AG10803 (cell line): Measurements from ENCODE around the gene ATOSB.
"Not testable (repeated sequence)": the region's sequence is repeated elsewhere in the genome, so short reads cannot be mapped to it uniquely, and the experiment has no call there.

Source experiments
- DNase-seq: peaks from one replicate; pipeline ENCODE4 v3.0.0; 2010; ENCODE audit warnings: low read depth
- H3K4me3 ChIP-seq: 2 replicates; pipeline ENCODE4 v1.5.1; 2011; ENCODE audit warnings: mild to moderate bottlenecking, low read length, control low read depth
- CTCF ChIP-seq: conservative IDR thresholded peaks from 2 replicates; pipeline ENCODE4 v1.5.1; 2011; ENCODE audit warnings: mild to moderate bottlenecking, low read length, control low read depth, inconsistent platforms

The ATOSB gene

GRCh38 chr9:35158501-35159280 is 43.0 kb upstream of the ATOSB start:
- DNase-seq: no peak
- TF ChIP-seq CTCF: no peak
- no peak overlapping the region for H3K4me3 ChIP-seq

- not testable (repeated sequence) for H3K4me3 ChIP-seq, DNase-seq
Observed at GRCh38 chr9:35157836-35158235, 42.2 kb upstream of the ATOSB start.

- no peak overlapping the region for H3K4me3 ChIP-seq
- DNase-seq: no peak
- no peak for TF ChIP-seq CTCF
Observed at GRCh38 chr9:35156781-35157180, 41.1 kb upstream of the ATOSB start.

GRCh38 chr9:35152926-35153325 is 37.3 kb upstream of the ATOSB start:
- DNase-seq: no peak
- TF ChIP-seq CTCF: no peak
- no peak overlapping the region for H3K4me3 ChIP-seq

- not testable (repeated sequence) for H3K4me3 ChIP-seq, DNase-seq
Observed at GRCh38 chr9:35147941-35148563, 32.4 kb upstream of the ATOSB start.

- no peak for TF ChIP-seq CTCF
- DNase-seq: no peak
- no peak overlapping the region for H3K4me3 ChIP-seq
Observed at GRCh38 chr9:35142037-35142436, 26.4 kb upstream of the ATOSB start.

- no peak for TF ChIP-seq CTCF
- no peak for DNase-seq
- H3K4me3 ChIP-seq: no peak overlapping the region
Observed at GRCh38 chr9:35140093-35140492, 24.4 kb upstream of the ATOSB start.

- TF ChIP-seq CTCF: no peak
- no peak for DNase-seq
- no peak overlapping the region for H3K4me3 ChIP-seq
Observed at GRCh38 chr9:35136866-35137265, 21.2 kb upstream of the ATOSB start.
